ENCODE results near the gene TMCC2.

- TF ChIP-seq CTCF (IDR thresholded peaks at IDR 0.05): no peak
- TF ChIP-seq POLR2AphosphoS5 (IDR thresholded peaks at IDR 0.05; ENCODE audit: low read depth, low read length): no peak
These were observed 36.1 kb upstream of the TMCC2 start for GRCh38 chr1:205191622-205192021.
